Liver (tissue), 3 donors: ENCODE data around the gene GPR26.

Experiments used
- CTCF ChIP-seq: fragments of 150-350 bp; IDR thresholded peaks from 2 replicates; pipeline ENCODE4 v1.5.1; 2017; ENCODE audit warnings: improper control_type of control experiment, low read depth, low read length; ENCODE audit not compliant: missing input control
- HNF4G ChIP-seq: IDR thresholded peaks from 2 replicates; pipeline ENCODE4 v1.6.1; 2016; ENCODE audit warnings: antibody characterized with exemption
- MAX ChIP-seq: IDR thresholded peaks from 2 replicates; pipeline ENCODE4 v1.6.1; 2016; ENCODE audit warnings: antibody characterized with exemption
- REST ChIP-seq: IDR thresholded peaks from 2 replicates; pipeline ENCODE4 v1.6.1; 2016; ENCODE audit warnings: antibody characterized with exemption, mild to moderate bottlenecking
- RXRA ChIP-seq, 2 donors: IDR thresholded peaks; 2 replicates each; pipeline ENCODE4 v1.6.1; 2017 to 2018; ENCODE audit warnings: antibody characterized with exemption in 2 of 2, mild to moderate bottlenecking in 1 of 2
- SP1 ChIP-seq: IDR thresholded peaks from 2 replicates; pipeline ENCODE4 v1.6.1; 2018; ENCODE audit warnings: antibody characterized with exemption, mild to moderate bottlenecking
- donor health status: healthy.
- donor health status: healthy.

GRCh38 chr10:123639131-123639530, 27.0 kb upstream of the GPR26 start:
- TF ChIP-seq RXRA (IDR thresholded peaks at IDR 0.05) (no peak), CTCF (no peak), REST (no peak), MAX (no peak), SP1 (no peak), HNF4G (no peak)
